ENCODE data around the gene HNRNPF.

DNA sequence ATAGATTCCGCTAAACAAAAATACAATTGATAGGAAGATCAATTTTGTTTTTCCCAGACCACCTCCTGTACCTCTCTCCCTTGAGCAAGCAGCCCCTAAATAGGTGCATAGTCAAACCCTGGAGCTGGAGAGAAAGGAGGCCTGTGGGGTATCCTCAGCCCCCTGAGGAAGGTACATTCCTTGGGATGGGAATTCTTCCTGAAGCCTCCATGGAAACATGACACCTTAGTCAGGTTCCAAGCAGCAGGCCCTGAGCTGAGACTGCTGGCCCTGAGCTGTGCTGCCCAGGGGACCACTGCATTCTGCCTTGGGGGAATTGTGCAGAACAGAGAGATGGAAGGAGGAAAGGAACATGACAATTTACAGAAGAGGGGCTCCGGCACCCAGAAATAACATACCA lies 7.4 kb downstream of the HNRNPF start:
- TF ChIP-seq TAF1 (IDR thresholded peaks at IDR 0.05; ENCODE audit: low read depth, low read length) (no peak), SPI1 (IDR thresholded peaks at IDR 0.05; ENCODE audit: low read depth, low read length) (no peak), POLR2A (IDR thresholded peaks at IDR 0.05; ENCODE audit: low read depth, low read length) (no peak), POLR2AphosphoS5 (IDR thresholded peaks at IDR 0.05; ENCODE audit: low read depth, low read length) (no peak)

Data from GM12891 (cell line).